Measurements from ENCODE around the gene CCR1. TPM values are rescaled to one million over a fixed set of nuclear protein-coding genes. Genes with fewer than 3 reads are reported as not detected.

The CCR1 gene
- total RNA-seq, 1 donor from 2014 or later, result 7.1 TPM

DNA sequence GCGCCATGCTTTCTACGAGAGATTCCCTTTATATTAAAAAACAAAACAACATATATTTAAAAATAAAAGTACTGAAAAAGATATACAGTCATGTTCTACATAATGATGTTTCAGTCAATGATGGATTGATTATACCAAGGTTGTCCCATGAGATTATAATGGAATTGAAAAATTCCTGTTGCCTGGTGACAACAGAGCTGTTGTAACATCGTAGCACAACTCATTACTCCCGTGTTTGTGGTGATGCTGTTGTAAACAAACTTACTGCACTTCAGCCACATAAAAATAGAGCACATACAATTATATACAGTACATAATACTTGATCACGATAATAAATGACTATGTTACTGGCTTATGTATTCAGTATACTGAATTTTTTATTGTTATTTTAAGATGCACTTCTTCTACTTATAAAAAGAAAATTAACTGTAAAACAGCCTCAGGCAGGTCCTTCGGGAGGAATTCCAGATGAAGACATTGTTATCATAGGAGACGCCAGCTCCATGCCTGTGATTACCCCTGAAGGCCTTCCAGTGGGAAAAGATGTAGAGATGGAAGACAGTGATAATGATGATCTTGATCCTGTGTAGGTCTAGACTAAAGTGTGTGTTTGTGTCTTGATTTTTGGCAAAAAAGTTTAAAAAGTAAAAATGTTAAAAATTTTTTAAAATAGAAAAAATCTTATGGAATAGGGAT lies 11.7 kb downstream of the CCR1 start:
- intact Hi-C loops (cut with DNase I), result no loop called here
- Histone ChIP-seq H3K4me1 (no peaks in the 10 kb centered on the region), H3K27me3 (no peaks in the 10 kb centered on the region), H3K9me3 (no peaks in the 10 kb centered on the region), H3K4me3 (no peak overlapping the region), H3K27ac (no peak overlapping the region), H3K36me3 (no peaks in the 10 kb centered on the region)
- DNase-seq (ENCODE audit: extremely low spot score in 2 of 2), result no peak
- TF ChIP-seq, protein P1, sequence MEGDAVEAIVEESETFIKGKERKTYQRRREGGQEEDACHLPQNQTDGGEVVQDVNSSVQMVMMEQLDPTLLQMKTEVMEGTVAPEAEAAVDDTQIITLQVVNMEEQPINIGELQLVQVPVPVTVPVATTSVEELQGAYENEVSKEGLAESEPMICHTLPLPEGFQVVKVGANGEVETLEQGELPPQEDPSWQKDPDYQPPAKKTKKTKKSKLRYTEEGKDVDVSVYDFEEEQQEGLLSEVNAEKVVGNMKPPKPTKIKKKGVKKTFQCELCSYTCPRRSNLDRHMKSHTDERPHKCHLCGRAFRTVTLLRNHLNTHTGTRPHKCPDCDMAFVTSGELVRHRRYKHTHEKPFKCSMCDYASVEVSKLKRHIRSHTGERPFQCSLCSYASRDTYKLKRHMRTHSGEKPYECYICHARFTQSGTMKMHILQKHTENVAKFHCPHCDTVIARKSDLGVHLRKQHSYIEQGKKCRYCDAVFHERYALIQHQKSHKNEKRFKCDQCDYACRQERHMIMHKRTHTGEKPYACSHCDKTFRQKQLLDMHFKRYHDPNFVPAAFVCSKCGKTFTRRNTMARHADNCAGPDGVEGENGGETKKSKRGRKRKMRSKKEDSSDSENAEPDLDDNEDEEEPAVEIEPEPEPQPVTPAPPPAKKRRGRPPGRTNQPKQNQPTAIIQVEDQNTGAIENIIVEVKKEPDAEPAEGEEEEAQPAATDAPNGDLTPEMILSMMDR (IDR thresholded peaks at IDR 0.05), result no peak
- no peak for TF ChIP-seq POLR2A (IDR thresholded peaks at IDR 0.05)
- TF ChIP-seq POLR2AphosphoS5 (IDR thresholded peaks at IDR 0.05; ENCODE audit: insufficient read depth in 1 of 2, low read depth in 1 of 2), result no peak

DNA sequence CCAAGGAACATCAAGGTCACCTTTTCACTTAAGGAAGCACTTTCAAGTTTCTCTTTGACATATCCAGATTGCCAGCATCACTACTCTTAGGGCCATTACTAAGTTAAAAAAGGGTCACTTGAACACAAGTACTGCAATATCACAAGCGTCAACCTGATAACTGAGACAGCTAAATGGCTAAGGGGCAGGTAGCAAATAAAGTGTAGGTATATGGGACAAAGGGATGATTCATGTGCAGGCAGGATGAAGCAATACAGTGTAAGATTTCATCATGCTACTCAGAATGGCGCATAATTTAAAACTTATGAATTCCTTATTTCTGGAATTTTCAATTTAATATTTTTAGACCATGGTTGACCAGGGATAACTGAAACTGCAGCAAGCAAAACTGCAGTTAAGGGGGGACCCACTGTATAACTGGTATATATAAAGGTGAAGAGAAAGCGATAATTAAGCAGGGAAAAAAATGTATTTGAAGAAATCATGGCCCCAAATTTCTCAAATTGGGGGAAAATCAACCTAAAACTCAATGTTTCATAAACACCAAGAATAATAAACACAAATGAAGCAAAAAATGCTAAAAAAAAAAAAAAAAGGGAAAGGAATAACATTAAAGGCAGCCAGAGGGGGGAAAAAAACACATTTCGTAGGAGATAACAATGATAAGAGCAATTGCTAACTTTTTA lies 13.1 kb downstream of the CCR1 start:
- Histone ChIP-seq H3K9me3 (no peaks in the 10 kb centered on the region), H3K4me1 (no peaks in the 10 kb centered on the region), H3K27ac (no peak overlapping the region), H3K36me3 (no peaks in the 10 kb centered on the region), H3K27me3 (no peaks in the 10 kb centered on the region), H3K4me3 (no peak overlapping the region)
- intact Hi-C loops (cut with DNase I), result no loop called here
- no peak for DNase-seq (ENCODE audit: extremely low spot score in 2 of 2)
- TF ChIP-seq, protein P1 (IDR thresholded peaks at IDR 0.05), result no peak
- TF ChIP-seq POLR2AphosphoS5 (IDR thresholded peaks at IDR 0.05; ENCODE audit: insufficient read depth in 1 of 2, low read depth in 1 of 2) (no peak), POLR2A (IDR thresholded peaks at IDR 0.05) (no peak)

DNA sequence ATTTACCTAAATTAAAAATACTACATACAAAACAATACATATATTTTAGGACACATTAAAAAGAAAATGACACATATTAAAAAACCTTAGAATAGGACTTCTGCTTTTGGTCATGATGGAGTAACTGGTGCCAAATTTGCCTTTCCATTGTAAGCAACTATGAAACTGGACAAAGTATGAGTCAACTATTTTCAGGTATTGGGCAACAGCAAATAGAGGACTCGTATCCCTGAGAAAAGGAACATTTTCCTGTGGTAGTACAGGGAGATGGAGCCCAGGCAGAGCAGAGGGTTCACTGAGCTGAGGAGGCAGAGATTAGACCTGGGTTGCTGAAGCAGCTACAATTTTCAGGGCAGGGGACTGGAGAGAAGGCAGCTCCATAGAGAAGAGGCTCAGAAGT lies 14.7 kb downstream of the CCR1 start:
- DNase-seq (ENCODE audit: extremely low spot score in 2 of 2), result no peak
- Histone ChIP-seq H3K36me3 (no peaks in the 10 kb centered on the region), H3K4me3 (no peak overlapping the region), H3K9me3 (no peaks in the 10 kb centered on the region), H3K27ac (no peak overlapping the region), H3K4me1 (no peaks in the 10 kb centered on the region), H3K27me3 (no peaks in the 10 kb centered on the region)
- intact Hi-C loops (cut with DNase I), result no loop called here
- TF ChIP-seq, protein P1 (IDR thresholded peaks at IDR 0.05), result no peak
- TF ChIP-seq POLR2AphosphoS5 (IDR thresholded peaks at IDR 0.05; ENCODE audit: insufficient read depth in 1 of 2, low read depth in 1 of 2) (no peak), POLR2A (IDR thresholded peaks at IDR 0.05) (no peak)

DNA sequence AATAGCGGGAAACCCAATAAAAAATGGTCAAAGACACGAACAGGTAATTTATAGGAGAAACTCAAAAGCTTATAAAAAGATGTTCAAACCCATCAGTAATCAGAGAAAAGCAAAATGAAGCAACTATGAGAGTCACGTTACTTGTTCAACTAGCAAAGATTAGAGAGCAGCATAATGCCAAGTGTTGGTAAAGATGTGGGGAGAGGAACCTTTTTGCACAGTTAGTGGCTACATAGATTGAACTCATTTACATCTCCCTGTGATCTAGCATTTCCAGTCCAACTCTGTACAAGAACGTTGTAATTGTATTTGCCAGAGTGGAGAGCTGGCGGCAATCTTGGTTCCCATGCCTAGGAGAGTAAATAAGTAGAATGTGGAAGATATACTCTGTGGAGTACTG lies 15.2 kb downstream of the CCR1 start:
- Histone ChIP-seq H3K27ac (no peak overlapping the region), H3K27me3 (no peaks in the 10 kb centered on the region), H3K9me3 (no peaks in the 10 kb centered on the region), H3K4me1 (no peaks in the 10 kb centered on the region), H3K4me3 (no peak overlapping the region), H3K36me3 (no peaks in the 10 kb centered on the region)
- no peak for DNase-seq (ENCODE audit: extremely low spot score in 2 of 2)
- intact Hi-C loops (cut with DNase I), result no loop called here
- TF ChIP-seq, protein P1 (IDR thresholded peaks at IDR 0.05), result no peak
- TF ChIP-seq POLR2AphosphoS5 (IDR thresholded peaks at IDR 0.05; ENCODE audit: insufficient read depth in 1 of 2, low read depth in 1 of 2) (no peak), POLR2A (IDR thresholded peaks at IDR 0.05) (no peak)

DNA sequence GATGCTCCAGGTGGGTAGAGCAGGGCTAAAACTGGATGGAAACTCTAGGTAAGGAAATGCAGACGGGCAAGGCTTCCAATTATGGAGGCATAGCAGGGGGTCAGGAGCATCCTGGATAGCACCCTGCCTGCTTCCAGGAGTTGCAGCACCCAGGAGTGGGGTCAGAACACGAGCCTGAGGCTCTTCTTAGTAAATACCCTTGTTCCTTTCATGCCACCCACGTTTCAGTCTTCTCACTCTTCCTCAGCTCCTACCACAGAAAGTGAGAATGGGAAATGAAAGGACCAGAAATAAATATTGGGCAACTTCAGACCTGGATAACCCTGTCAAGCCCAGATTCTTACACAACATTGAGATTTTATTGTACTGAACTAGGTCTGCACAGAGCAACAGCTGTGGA lies 16.4 kb downstream of the CCR1 start:
- H3K4me3 ChIP-seq, result no peak overlapping the region
- DNase-seq (ENCODE audit: extremely low spot score in 2 of 2), result no peak
- no peaks in the 10 kb centered on the region for H3K9me3 ChIP-seq
- no peaks in the 10 kb centered on the region for H3K27me3 ChIP-seq
- no peaks in the 10 kb centered on the region for H3K36me3 ChIP-seq
- no peaks in the 10 kb centered on the region for H3K4me1 ChIP-seq
- TF ChIP-seq POLR2A (IDR thresholded peaks at IDR 0.05) (no peak), POLR2AphosphoS5 (IDR thresholded peaks at IDR 0.05; ENCODE audit: insufficient read depth in 1 of 2, low read depth in 1 of 2) (no peak)
- TF ChIP-seq, protein P1 (IDR thresholded peaks at IDR 0.05), result no peak
- no peak overlapping the region for H3K27ac ChIP-seq
- intact Hi-C loops (cut with DNase I), result no loop called here
